Hindlimb muscle (tissue), 1 donor: ENCODE data around the gene FOXP2. TPM values are rescaled to one million over a fixed set of nuclear protein-coding genes. Genes with fewer than 3 reads are reported as not detected.
A peak's percentile ranks its signal among the peaks of the same experiment; 100 is the strongest.
"Not testable (repeated sequence)": the region's sequence is repeated elsewhere in the genome, so short reads cannot be mapped to it uniquely, and the experiment has no call there.

Experiments
- DNase-seq: peaks from one replicate; pipeline ENCODE4 v3.0.0-alpha.2; 2013
- polyA plus RNA-seq: library from polyadenylated mRNA; unstranded; fragments of 120-200 nt; gene quantifications from one replicate; pipeline ENCODE4 v1.2.1, GENCODE V29; 2013; ENCODE audit not compliant: insufficient read length

Gene FOXP2
- polyA plus RNA-seq, 1 donor, result 9.3 TPM

DNA sequence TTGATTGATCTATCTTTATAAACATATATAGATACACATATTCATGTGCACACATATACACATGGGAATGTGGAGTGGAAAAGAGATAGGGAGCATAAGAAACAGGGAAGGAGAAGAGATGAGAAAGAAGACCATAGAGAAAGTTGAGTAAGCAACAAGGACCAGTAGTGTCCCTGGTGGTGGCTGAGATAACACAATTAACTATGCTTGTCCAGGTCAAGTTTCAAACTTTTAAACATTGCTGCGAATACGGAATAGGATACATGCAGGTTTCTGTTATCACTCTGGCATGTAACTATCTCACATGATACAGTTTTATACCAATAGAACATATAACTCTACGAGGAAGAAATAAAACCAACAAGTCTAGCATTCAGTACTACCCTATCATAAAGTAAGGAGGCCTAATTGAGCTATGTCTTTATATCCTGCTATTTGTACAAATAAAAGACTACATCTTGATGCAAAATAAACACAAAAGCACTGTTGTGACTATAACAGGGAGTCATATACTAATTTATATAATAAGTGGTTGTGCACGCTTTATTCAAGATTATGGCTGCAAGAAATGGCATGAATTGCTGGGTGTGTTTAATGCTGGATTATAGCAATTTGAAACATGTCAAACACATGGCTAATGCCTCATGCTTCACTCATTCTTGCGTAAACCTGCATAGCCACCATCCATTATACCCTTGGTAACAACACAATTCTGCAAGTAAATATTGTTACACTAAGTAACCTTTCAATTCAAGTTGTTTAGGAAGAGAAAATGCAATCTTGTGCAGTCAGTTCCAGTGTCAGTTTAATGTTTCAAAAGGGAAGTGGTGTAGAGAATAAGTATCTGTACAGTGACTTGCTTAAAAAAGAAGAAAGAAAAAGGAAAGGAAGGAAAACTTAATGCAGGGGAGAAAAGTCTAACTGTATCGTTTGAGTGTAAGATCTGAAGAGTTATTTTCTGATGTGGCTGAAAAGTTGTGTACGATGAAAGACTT, 8.2 kb downstream of the FOXP2 start:
- DNase-seq, result no peak

DNA sequence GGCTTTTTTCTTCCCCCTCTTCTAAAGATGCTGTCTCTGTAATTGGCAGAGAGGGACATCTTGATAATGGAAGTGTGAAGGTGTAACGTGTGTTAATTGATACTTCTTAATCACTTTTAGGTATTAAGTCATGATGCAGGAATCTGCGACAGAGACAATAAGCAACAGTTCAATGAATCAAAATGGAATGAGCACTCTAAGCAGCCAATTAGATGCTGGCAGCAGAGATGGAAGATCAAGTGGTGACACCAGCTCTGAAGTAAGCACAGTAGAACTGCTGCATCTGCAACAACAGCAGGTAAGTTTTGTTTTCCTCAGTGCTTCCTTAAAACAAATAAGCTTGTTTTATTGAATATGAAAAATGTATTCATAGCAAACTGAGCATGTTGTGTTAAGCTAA, 11.8 kb downstream of the FOXP2 start:
- no peak for DNase-seq

GRCh38 chr7:114426824-114427223, 12.2 kb downstream of the FOXP2 start:
- DNase-seq, result no peak

DNA sequence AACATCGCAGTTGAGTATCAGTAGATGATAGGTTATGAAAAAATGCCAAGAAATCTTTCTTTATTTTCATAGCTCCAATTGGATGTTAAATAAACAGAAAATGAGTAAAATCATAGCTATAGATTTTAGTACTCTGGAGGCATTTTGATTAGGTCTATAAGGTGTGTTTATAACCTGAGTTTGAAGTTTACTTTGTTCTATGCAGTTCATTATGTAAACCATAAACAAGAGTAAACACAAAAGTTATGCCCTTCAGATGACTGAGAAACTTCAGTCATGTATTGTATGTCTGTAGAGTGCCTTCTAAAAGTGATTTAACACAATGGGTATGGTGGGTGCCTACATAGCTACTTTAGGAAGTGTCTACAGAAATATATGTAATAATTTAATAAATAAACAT, 13.6 kb downstream of the FOXP2 start:
- DNase-seq, result no peak

- DNase-seq, result no peak
These were observed 16.6 kb downstream of the FOXP2 start for GRCh38 chr7:114431189-114431588.

DNA sequence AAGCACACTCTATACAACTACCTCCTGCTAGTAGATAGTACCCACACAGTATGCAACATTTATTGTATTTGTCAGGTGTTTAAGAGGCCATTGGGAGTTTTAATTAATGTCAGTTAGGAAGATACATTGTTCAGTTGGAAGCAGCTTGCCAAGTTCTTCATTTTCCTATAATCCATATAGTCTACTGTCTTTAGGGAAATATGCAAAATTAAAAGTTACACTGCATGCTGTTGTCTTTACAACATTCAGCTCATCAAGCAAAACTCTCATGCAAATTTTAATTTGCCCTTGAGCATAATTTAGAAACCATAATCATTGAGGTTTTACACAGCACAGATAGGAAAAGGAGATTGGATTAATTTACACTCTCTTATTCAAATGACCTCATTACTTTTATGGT, 17.4 kb downstream of the FOXP2 start:
- no peak for DNase-seq

DNA sequence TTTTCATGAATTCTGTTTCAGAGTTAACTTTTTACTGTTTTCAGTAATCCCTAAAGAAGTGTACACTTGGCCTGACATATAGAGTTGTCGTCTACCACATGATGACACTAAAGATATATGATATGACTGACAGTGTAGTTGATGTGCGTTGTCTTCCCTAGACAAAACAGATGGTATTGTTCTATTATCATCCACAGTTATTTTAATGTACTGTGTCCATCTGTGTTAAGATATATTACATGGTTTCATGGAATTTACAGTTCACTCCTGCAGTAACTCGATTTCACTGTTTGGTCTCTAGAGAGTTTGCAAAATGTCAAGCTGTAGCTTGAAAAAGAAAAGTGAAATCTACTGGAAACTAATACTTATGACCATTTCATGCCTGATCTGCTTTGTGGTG, 18.1 kb downstream of the FOXP2 start:
- no peak for DNase-seq

- no peak for DNase-seq
These were observed 25.0 kb downstream of the FOXP2 start for GRCh38 chr7:114439581-114439980.

DNA sequence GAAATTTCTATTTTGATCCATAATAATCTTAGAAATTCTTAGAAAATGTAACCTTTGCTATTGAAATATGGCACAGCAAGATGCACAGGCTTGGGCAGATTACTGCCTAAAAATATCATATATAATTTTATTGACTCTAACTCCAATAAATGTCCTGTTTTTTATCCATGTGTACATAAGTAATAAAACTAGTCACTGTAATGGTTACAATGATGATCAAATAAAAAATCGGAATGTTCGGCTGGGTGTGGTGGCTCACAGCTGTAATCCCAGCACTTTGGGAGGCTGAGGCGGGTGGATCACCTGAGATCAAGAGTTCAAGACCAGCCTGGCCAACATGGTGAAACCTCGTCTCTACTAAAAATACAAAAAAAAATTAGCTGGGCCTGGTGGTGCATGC, 26.3 kb downstream of the FOXP2 start:
- DNase-seq, result not testable (repeated sequence)

DNA sequence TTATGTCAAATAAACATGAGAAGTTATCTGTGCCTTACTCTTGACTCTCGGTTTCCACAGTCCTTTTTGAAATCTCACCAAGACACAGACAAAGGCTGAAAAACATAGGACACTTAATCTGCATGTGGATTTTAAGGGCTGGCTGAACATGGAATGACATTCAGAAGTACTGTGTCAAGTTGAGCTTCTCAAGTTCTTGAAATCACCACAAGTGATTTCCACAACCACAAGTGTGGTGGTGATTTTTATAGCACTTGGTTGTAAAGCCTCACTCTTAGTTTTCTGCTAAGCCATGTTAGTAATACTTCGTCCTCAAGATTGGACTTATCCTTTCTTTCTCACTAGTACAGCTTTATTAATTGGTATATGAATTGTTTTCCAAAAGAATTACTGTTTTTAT, 29.6 kb downstream of the FOXP2 start:
- no peak for DNase-seq

DNA sequence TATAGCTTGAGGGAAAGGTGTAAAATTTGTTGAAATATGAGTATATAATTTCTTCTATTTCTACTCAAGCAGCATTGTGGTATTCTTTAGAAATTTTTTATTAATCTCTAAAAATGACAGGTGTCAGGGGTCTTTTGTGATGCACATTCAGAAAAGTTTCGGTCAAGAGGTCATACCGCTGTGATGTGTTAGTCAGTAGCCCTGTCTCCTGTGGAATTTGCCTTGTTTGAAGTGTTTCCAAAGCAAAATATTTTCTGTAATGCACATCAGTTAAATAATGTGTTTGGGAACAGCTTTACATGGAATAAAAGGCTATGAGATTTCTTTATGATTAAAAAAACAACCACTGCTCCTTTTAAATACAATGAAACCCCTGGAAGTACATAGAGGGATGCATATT, 35.8 kb downstream of the FOXP2 start:
- DNase-seq, result no peak

DNA sequence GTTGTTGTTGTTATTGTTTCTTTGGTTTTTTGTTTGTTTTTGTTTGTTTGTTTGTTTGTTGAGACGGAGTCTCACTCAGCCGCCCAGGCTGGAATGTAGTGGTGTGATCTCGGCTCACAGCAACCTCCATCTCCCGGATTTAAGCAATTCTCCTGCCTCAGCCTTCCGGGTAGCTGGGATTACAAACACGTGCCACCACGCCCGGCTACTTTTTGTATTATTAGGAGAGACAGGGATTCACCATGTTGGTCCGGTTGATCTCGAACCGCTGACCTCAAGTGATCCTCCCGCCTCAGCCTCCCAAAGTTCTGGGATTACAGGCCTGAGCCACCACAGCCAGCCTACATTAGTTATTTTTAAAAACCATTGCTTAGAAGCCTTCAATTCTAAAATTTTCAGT, 45.0 kb downstream of the FOXP2 start:
- DNase-seq, result no peak

DNA sequence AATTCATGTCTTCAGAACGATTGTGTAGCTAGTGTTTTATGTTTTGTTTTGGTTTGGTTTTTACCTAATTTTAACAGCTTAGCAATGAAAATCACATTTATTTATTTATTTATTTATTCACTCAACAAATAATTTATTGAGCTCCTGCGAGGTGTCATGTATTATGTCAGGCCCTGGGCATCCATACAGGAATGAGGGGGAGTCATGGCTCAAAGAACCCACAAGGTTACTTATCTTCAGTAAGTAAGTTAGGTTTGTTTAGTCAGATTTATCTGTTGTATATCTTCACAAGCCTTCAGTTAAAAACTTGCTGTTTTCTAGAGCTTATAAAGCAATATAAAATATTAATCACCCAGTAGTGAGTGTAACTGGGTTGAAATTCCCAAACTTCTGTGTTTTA, 45.4 kb downstream of the FOXP2 start:
- DNase-seq, result no peak

DNA sequence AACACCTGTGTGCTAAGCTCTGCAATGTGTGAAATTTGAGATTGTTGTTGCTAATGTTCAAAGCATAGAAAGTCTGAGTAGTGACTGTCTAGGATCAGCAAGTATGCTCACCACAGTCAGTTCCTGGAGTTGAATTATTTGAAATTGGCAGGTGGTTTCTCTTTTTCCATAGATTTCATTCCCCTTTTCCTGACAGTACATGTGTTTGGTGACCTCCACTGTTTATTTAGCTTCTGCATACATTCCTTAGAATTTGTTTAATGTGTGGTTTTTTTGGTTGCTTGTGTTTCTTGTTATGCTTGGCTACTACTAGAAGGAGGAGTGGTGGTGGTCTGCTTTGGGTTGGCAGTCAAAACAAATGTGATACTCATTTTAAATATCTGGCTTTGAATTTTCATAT, 52.3 kb downstream of the FOXP2 start:
- DNase-seq, result peak; percentile 15

DNA sequence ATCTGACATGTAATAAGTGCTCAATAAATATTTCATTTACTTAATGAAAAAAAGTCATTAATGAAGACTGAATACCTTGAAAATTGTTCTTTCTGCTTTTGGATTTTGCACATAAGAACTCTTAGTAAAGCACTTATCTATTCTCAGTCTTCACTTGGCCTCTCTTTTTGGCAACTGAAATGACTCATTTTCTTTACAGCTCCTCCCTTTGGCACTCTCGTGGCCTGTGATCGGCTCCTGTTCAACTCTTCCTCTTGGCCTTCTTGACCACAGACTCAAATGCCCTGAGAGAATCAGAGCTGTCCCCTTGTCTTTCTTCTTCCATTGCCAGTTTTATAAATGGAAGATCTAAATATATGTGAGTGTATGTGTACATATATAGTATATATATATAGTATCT, 54.2 kb downstream of the FOXP2 start:
- no peak for DNase-seq

DNA sequence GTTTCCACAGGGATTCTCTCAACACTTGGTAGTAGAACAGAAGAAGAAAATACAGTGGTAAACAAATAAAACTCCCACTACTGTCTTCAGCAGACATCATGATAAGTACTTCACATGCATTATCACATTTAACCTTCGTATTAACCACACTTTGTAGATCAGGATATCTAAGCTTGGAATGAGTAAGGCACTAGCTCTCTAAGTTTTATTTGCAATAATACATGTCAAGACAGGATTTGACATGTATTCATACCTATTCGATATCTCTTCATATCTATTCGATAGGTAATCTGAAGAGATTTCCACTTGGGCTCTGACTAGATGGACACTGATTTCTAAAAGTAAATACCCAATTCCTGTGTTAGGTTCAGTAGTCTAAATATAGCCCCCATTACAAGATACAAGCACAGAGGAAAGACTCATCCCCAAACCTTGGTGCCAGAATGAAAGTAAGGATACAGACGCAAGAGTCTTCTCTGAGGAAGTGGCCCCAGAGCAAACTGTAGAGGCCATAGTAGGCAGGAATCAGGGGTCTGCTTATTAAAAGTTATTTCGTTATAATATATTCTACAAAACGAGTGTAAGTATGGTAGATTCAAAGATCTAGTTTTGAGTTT, 58.4 kb downstream of the FOXP2 start:
- no peak for DNase-seq

GRCh38 chr7:114478384-114478783, 63.8 kb downstream of the FOXP2 start:
- DNase-seq, result no peak

GRCh38 chr7:114481999-114482398, 67.4 kb downstream of the FOXP2 start:
- DNase-seq, result no peak

DNA sequence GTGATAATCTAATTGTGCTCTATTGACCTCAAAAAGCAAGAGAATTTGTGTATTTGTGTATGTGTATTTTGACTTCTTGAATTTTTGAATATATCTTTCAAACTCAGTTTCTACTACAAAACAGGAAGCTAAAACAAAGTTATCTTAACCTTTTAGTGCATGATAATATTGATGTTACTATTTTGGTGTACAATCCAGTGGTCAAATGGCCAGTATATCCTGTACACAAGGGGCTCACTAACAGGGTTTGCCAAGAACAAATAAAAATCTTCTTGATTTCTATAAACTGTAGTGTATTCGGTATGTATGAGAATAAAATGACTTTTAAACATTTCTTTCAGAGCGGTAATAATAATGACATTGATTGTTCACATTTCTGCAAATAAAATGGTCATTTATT, 69.6 kb downstream of the FOXP2 start:
- no peak for DNase-seq

GRCh38 chr7:114487174-114487573, 72.6 kb downstream of the FOXP2 start:
- DNase-seq, result no peak

- DNase-seq, result no peak
These were observed 74.1 kb downstream of the FOXP2 start for GRCh38 chr7:114488696-114489095.

DNA sequence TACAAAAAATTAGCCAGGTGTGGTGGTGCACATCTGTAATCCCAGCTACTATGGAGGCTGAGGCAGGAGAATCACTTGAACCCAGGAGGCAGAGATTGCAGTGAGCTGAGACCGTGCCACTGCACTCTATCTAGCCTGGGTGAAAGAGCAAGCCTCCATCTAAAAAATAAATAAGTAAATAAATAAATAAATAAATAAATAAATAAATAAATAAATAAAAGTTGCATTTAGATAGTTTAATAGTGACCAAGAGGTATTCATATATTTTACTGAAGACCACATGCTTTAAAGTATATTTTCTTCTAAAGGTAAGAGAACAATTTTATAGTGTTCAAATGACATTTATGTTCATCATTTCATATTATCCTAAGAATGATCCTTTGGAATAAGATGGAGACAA, 82.9 kb downstream of the FOXP2 start:
- DNase-seq, result not testable (repeated sequence)

DNA sequence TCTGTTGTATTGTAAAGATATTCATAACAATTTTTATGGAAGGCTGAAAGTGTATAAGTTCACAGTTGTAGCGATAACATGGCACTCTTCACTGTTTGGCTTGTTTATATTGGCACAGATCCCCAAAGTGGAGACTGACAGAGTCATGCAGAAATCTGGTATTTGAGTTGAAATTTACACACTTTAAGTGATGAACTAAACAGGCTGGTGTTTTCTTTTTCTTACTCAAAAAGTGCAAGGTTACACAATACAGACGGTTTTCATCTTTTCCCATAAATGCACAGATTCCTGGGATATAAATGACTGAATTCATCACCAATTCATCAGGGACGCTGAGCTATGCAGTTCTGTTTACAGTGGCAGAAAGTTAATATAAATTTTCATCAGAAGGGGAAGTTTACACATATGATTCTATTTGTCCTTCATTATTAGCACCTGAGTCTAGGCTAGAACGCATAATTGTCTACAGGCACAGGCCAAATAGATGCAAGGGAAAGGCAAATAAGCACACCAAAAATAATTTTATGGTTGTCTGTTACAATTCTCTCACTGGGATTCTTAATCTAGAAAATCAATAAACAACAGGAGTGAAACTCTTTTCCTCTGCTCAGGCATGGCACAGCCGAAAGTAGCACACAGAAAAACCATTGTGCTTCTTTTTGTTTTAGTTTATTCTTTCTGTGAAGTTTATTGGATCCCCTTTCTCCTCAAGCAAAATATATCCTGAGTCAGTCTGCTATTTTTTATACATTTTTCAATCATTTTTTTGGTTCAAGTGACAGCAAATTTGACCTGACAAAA, 88.0 kb downstream of the FOXP2 start:
- no peak for DNase-seq
